Spinal cord (tissue), 10 donors: ENCODE results near the gene MPZL3. TPM values are rescaled to one million over a fixed set of nuclear protein-coding genes. Genes with fewer than 3 reads are reported as not detected.

ENCODE experiments used
- DNase-seq, 6 donors: peaks; one replicate each; pipeline versions ENCODE4 v3.0.0 to v3.0.0-alpha.2; 2013 to 2015; ENCODE audit warnings: low spot score in 6 of 6, low read depth in 4 of 6
- H3K27ac ChIP-seq: one replicate; pipeline ENCODE4 v1.5.1; 2013; ENCODE audit warnings: low read depth, low read length, control low read depth
- H3K27me3 ChIP-seq: one replicate; pipeline ENCODE4 v1.6.1; 2013; ENCODE audit warnings: low read length; ENCODE audit not compliant: control insufficient read depth, insufficient read depth
- H3K36me3 ChIP-seq: one replicate; pipeline ENCODE4 v1.6.1; 2013; ENCODE audit warnings: low read length; ENCODE audit not compliant: control insufficient read depth, insufficient read depth
- H3K4me1 ChIP-seq: one replicate; pipeline ENCODE4 v1.6.1; 2013; ENCODE audit warnings: low read length; ENCODE audit not compliant: control insufficient read depth, insufficient read depth
- H3K4me3 ChIP-seq: one replicate; pipeline ENCODE4 v1.5.1; 2013; ENCODE audit warnings: low read depth, low read length, control low read depth
- H3K9me3 ChIP-seq: one replicate; pipeline ENCODE4 v1.6.1; 2013; ENCODE audit warnings: low read length; ENCODE audit not compliant: control insufficient read depth, insufficient read depth
- WGBS: methylation state at CpG from one replicate; pipeline ENCODE4 v1.1.5; 2013; ENCODE audit warnings: missing lambda C conversion rate; ENCODE audit not compliant: insufficient coverage; 5-methylcytosine and 5-hydroxymethylcytosine counted together
- polyA plus RNA-seq, 2 donors: library from polyadenylated mRNA; unstranded; fragments of 120-200 nt; gene quantifications; one replicate each; pipeline ENCODE4 v1.2.1, GENCODE V29; 2013; ENCODE audit not compliant: insufficient read length in 2 of 2
- total RNA-seq, 2 donors: library from RNA; depleted of rRNA in 1 of 2; stranded (reverse); fragments of 120-200 nt in 1 of 2; fragments of >200 nt in 1 of 2; gene quantifications; one replicate each; pipeline versions ENCODE4 v1.2.3 to v1.2.4, GENCODE V29; 2013 to 2014
- donor health status: healthy.

MPZL3 gene
- total and polyA plus RNA-seq, 4 donors = 1.4 to 5.8 (median 2.9) TPM

- H3K27ac ChIP-seq = peak overlapping the region; percentile 48
Measured at GRCh38 chr11:118207079-118207478, 45.1 kb downstream of the MPZL3 start.

GRCh38 chr11:118206391-118207031, 45.7 kb downstream of the MPZL3 start:
- no CpG with 5 or more reads among the region's 1 CpG for WGBS
- Histone ChIP-seq H3K27me3 (peaks cover 20% of the 10 kb centered on the region), H3K4me1 (no peaks in the 10 kb centered on the region), H3K4me3 (no peak overlapping the region), H3K27ac (peak overlapping the region; percentile 48), H3K9me3 (no peaks in the 10 kb centered on the region), H3K36me3 (no peaks in the 10 kb centered on the region)
- DNase-seq = peak in 1 of 6 donors; percentile 27

More at GRCh38 chr11:118207079-118207478, 45.1 kb downstream of the MPZL3 start:
- H3K27me3 ChIP-seq = peaks cover 24% of the 10 kb centered on the region
- no peaks in the 10 kb centered on the region for H3K9me3 ChIP-seq
- no peak for DNase-seq
- no peaks in the 10 kb centered on the region for H3K4me1 ChIP-seq
- no peaks in the 10 kb centered on the region for H3K36me3 ChIP-seq
- WGBS = no CpG with 5 or more reads among the region's 2 CpGs
- no peak overlapping the region for H3K4me3 ChIP-seq

GRCh38 chr11:118205606-118206378, 46.4 kb downstream of the MPZL3 start:
- WGBS = 91% methylated on average over 9 of the region's 9 CpGs
- Histone ChIP-seq H3K27me3 (peaks cover 16% of the 10 kb centered on the region), H3K9me3 (no peaks in the 10 kb centered on the region), H3K36me3 (no peaks in the 10 kb centered on the region), H3K4me3 (no peak overlapping the region), H3K4me1 (no peaks in the 10 kb centered on the region), H3K27ac (no peak overlapping the region)
- no peak for DNase-seq

DNA sequence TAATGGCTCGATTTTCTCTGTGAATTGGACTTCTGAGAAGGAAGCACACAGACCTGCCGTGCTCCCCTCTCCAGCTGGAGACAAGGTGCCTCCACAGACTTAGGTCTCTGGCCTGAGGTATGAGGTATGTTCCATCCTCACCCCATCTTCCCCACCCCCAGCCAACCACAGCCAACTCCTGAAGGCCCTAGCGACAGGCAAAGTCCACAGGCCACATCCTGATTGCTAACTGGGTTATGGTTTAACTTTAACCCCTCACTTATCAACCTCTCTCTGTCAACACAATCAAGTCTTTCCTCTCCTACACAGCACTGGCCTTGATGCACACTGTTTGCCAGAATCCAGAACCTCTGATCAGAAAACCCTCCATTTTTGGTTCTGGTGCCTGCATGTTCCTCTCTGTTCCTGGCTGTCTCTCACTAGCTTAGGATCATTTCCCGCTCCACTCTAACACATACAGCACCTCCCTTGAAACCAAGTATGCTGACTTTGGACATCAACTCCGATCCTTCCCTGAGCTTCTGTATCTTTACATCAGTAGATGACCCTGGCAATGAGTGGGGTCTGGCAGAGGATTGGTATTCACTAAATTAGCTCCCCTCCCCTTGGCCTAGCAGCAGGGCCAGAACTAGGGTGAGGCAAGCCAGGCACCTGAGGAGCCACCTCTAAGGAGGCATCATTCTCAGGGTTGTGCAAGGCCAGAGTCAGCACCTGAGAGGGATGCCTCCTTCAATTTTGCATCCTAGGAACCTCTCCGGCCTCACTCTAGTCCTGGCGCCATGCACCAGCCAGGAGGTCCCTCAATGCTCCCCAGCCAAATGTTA, 49.4 kb downstream of the MPZL3 start:
- H3K9me3 ChIP-seq = no peaks in the 10 kb centered on the region

GRCh38 chr11:118201966-118202365, 50.2 kb downstream of the MPZL3 start:
- H3K36me3 ChIP-seq = no peaks in the 10 kb centered on the region

More for the DNA sequence above, 49.4 kb downstream of the MPZL3 start:
- Histone ChIP-seq H3K27ac (no peak overlapping the region), H3K27me3 (peaks cover 7% of the 10 kb centered on the region), H3K4me3 (no peak overlapping the region), H3K4me1 (peaks cover 4% of the 10 kb centered on the region), H3K36me3 (no peaks in the 10 kb centered on the region)
- DNase-seq = no peak
- WGBS = 84% methylated on average over 4 of the region's 7 CpGs

DNA sequence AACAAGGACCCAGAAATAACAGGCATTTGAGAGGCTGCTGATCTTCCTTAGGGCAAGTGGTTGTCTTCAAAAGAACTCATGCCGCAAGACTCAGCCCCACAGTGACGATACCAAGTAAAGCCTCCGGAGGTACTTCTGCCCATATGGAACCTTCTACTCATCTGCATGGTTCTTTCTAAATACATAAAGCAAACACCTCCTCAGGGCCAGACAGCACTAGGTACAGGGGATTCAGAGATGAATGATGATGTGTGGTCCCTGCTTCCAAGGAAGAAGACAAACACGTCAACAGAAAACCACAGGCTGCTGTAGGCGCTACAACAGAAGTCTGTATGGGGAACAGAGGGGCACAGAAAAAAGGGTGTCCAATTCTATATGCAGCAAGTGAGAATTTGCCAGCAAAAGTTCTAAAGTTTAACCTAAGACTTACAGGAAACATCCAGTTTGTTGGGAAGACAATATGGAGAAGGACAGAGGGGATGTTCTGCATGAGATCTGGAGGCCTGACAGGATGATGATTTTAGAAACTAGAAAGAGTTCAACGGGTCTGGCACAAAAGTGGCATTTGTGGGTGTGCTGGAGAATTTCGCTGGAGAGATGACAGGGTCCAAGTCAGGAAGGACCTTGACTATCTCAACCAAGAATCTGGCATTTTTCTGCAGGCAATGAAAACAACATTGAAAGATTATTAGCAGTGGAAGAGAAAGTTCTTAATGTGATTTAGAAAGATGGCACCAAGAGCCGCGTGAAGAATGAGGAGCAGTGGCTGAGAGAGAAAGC, 51.1 kb downstream of the MPZL3 start:
- H3K27ac ChIP-seq = no peak overlapping the region
- H3K36me3 ChIP-seq = no peaks in the 10 kb centered on the region
- no peak overlapping the region for H3K4me3 ChIP-seq
- H3K27me3 ChIP-seq = peaks cover 8% of the 10 kb centered on the region
- H3K4me1 ChIP-seq = peaks cover 4% of the 10 kb centered on the region
- WGBS = 92% methylated on average over 8 of the region's 9 CpGs
- no peaks in the 10 kb centered on the region for H3K9me3 ChIP-seq
- no peak for DNase-seq

More at GRCh38 chr11:118201966-118202365, 50.2 kb downstream of the MPZL3 start:
- peaks cover 8% of the 10 kb centered on the region for H3K27me3 ChIP-seq
- H3K27ac ChIP-seq = no peak overlapping the region
- peaks cover 4% of the 10 kb centered on the region for H3K4me1 ChIP-seq
- H3K4me3 ChIP-seq = no peak overlapping the region
- H3K9me3 ChIP-seq = no peaks in the 10 kb centered on the region
- no peak for DNase-seq
- 82% methylated on average over 2 of the region's 2 CpGs for WGBS

DNA sequence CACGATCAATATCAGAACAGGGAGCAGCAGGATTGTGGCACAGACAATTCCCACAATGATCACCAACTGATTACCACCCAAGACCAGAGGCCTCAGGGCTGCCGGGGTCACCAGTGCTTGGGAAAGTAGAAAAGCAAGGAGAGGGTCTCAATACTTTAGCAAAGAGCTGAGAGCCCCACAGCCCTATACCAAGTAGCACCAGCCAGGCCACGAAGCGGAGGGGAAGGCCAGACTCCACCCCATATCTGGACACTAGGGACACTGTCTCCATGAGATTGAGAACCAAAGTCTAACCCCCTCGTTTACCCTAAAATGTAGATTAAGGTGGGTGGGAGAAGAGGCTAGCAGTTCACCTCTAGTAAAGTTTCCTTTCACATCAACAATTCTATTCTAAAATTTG, 51.7 kb downstream of the MPZL3 start:
- Histone ChIP-seq H3K36me3 (no peaks in the 10 kb centered on the region), H3K27ac (no peak overlapping the region), H3K4me3 (no peak overlapping the region), H3K27me3 (peaks cover 3% of the 10 kb centered on the region), H3K4me1 (peaks cover 4% of the 10 kb centered on the region), H3K9me3 (no peaks in the 10 kb centered on the region)
- WGBS = 100% methylated on average over 1 of the region's 5 CpGs
- no peak for DNase-seq

DNA sequence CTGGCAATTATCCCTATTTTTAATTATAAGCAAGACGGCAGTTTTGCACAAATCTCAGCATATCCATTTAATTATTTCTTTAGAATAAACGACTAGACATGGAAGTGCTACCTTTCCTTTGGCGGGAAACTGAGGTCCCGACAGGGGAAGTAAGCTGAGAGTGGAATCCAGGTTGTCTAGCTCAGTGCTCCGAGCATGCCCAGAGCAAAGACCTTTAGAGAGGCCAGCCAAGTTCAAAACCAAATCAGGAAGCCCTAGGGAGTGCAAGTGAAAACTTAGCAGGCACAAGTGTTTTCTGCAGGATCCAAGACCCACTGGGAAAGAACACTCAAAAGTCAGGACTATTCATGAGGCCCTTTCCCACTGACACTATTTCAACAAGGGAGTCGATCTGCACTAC, 53.0 kb downstream of the MPZL3 start:
- Histone ChIP-seq H3K27me3 (peaks cover 3% of the 10 kb centered on the region), H3K4me3 (no peak overlapping the region), H3K36me3 (no peaks in the 10 kb centered on the region), H3K27ac (no peak overlapping the region), H3K9me3 (no peaks in the 10 kb centered on the region), H3K4me1 (peaks cover 11% of the 10 kb centered on the region)
- DNase-seq = no peak
- WGBS = 87% methylated on average over 4 of the region's 6 CpGs

DNA sequence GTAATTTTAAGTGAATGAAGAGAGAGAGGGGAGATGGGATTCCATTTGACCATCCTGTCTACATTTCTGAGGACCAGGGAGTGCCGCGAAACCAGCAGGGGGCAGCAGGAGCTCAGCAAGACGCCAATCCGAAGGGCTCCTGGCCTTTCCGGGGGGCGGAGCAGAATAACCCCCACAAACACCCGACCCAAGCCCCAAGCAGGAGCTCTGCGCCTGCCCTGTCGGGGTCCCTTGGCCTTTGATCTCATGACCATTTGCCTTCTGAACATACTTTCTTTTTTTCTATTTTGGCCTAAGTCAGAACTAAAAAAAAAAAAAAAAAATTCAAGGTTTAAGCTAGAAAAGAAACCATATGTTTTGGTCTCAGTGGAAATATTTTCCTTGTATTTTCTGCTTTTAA, 53.8 kb downstream of the MPZL3 start:
- peak in 2 of 6 donors; percentile 81 to 85 for DNase-seq
- H3K4me3 ChIP-seq = no peak overlapping the region
- WGBS = 2% methylated on average over 6 of the region's 9 CpGs

More for the DNA sequence above, 53.8 kb downstream of the MPZL3 start:
- H3K27ac ChIP-seq = no peak overlapping the region
- peaks cover 3% of the 10 kb centered on the region for H3K27me3 ChIP-seq
- H3K4me1 ChIP-seq = peaks cover 11% of the 10 kb centered on the region
- no peaks in the 10 kb centered on the region for H3K9me3 ChIP-seq
- H3K36me3 ChIP-seq = no peaks in the 10 kb centered on the region
